Body of pancreas (tissue), 4 donors: ENCODE measurements around the gene DENND4B. TPM values are rescaled to one million over a fixed set of nuclear protein-coding genes. Genes with fewer than 3 reads are reported as not detected.

Experiments
- ATAC-seq: fragments of 150-250 bp; one replicate; pipeline ENCODE4 v1.9.1; 2016
- DNase-seq, 4 donors: peaks; one replicate each; pipeline ENCODE4 v3.0.0-alpha.2; 2019
- H3K27ac ChIP-seq, 4 donors: fragments of 200-600 bp; sonication (generic); 1 replicate in 3 of 4; 2 replicates in 1 of 4; pipeline versions ENCODE4 v1.5.1 to v1.6.1; 2016 to 2019; ENCODE audit warnings: mild to moderate bottlenecking in 1 of 4, mixed read lengths in 1 of 4, moderate library complexity in 1 of 4
- H3K27me3 ChIP-seq, 2 donors: fragments of 200-600 bp; sonication (generic); one replicate each; pipeline ENCODE4 v1.6.0; 2016; ENCODE audit warnings: mild to moderate bottlenecking in 1 of 2
- H3K36me3 ChIP-seq, 2 donors: fragments of 200-600 bp; sonication (generic); replicated peaks in 1 of 2; 2 replicates each; pipeline ENCODE4 v1.5.1; 2016; ENCODE audit warnings: low read depth in 2 of 2; ENCODE audit not compliant: insufficient read depth in 1 of 2
- H3K4me1 ChIP-seq: fragments of 200-600 bp; sonication (generic); one replicate; pipeline ENCODE4 v1.6.0; 2016
- H3K4me3 ChIP-seq, 2 donors: fragments of 200-600 bp; sonication (generic); 1 replicate in 1 of 2; 2 replicates in 1 of 2; pipeline ENCODE4 v1.5.1; 2016 to 2019
- H3K9me3 ChIP-seq, 3 donors: fragments of 200-600 bp; sonication (generic); 1 replicate in 2 of 3; 2 replicates in 1 of 3; pipeline ENCODE4 v1.5.1; 2016
- POLR2A ChIP-seq, 3 donors: fragments of 450-650 bp; IDR thresholded peaks; one replicate each; pipeline ENCODE4 v1.6.1; 2016; ENCODE audit warnings: antibody characterized with exemption in 3 of 3, mild to moderate bottlenecking in 2 of 3
- WGBS, 2 donors: methylation state at CpG; one replicate each; pipeline ENCODE4 v1.1.5; 2017; 5-methylcytosine and 5-hydroxymethylcytosine counted together
- intact Hi-C: fragments of 100-400 bp; cut with DNase I; formaldehyde crosslinking; loops from one replicate; pipeline ENCODE4 v1.15.1; 2023
- total RNA-seq, 2 donors: library from RNA; depleted of rRNA; stranded (reverse); fragments of >200 nt; gene quantifications; one replicate each; pipeline ENCODE4 v1.1.0, GENCODE V29; 2016
- TF ChIP-seq, protein P1 (sequence below), 7 experiments: fragments of 450-650 bp in 4 of 7; fragments of 200-600 bp in 3 of 7; sonication (generic) in 3 of 7; IDR thresholded peaks; one replicate each; pipeline ENCODE4 v1.5.1; 2016 to 2019; ENCODE audit warnings: antibody characterized with exemption in 7 of 7

The DENND4B gene
- total RNA-seq, 2 donors from 2014 or later, result 33.2 to 54.7 TPM

DNA sequence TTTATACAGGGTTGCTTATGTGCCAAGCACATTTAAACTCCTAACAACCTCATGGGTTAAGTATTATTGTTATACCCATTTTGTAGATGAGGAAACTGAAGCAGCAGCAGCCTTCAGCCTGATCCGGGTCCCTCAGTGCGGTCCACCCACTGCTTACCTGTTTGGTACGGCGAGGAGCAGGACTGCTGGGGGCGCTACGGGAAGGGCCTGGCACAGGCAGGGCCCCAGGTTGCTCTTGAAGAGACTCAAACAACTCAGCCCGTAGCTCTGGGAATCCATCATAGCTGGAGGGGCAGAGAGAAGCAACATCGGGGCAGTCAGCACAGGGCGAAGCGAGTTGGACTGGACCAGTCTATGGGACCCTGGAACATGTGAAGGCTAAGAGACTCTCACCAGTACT lies 9.2 kb downstream of the DENND4B start:
- DNase-seq, result no peak
- intact Hi-C loops, result no loop called here
- 96 to 97% methylated on average over 4 to 10 of the region's 10 CpGs for WGBS, 2 donors

GRCh38 chr1:153936011-153936802 lies 10.3 kb downstream of the DENND4B start:
- WGBS, 2 donors, result 90 to 96% methylated on average over 5 to 12 of the region's 12 CpGs
- no peaks in the 10 kb centered on the region for H3K9me3 ChIP-seq
- TF ChIP-seq, protein P1, sequence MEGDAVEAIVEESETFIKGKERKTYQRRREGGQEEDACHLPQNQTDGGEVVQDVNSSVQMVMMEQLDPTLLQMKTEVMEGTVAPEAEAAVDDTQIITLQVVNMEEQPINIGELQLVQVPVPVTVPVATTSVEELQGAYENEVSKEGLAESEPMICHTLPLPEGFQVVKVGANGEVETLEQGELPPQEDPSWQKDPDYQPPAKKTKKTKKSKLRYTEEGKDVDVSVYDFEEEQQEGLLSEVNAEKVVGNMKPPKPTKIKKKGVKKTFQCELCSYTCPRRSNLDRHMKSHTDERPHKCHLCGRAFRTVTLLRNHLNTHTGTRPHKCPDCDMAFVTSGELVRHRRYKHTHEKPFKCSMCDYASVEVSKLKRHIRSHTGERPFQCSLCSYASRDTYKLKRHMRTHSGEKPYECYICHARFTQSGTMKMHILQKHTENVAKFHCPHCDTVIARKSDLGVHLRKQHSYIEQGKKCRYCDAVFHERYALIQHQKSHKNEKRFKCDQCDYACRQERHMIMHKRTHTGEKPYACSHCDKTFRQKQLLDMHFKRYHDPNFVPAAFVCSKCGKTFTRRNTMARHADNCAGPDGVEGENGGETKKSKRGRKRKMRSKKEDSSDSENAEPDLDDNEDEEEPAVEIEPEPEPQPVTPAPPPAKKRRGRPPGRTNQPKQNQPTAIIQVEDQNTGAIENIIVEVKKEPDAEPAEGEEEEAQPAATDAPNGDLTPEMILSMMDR (IDR thresholded peaks at IDR 0.05), result no peak
- no peak for TF ChIP-seq POLR2A (IDR thresholded peaks at IDR 0.05)

More for the DNA sequence above, 9.2 kb downstream of the DENND4B start:
- no peak for ATAC-seq
- Histone ChIP-seq H3K4me3 (no peak overlapping the region), H3K27me3 (no peaks in the 10 kb centered on the region), H3K36me3 (peaks cover 8 to 26% of the 10 kb centered on the region in 2 donors), H3K4me1 (no peaks in the 10 kb centered on the region), H3K27ac (no peak overlapping the region), H3K9me3 (no peaks in the 10 kb centered on the region)
- no peak for TF ChIP-seq POLR2A (IDR thresholded peaks at IDR 0.05)

GRCh38 chr1:153934746-153935145 lies 11.8 kb downstream of the DENND4B start:
- DNase-seq (no peak), ATAC-seq (no peak)
- H3K27me3 ChIP-seq, result no peaks in the 10 kb centered on the region
- no peaks in the 10 kb centered on the region for H3K4me1 ChIP-seq
- no peak overlapping the region for H3K27ac ChIP-seq
- intact Hi-C loops, result no loop called here
- H3K4me3 ChIP-seq, result no peak overlapping the region
- H3K9me3 ChIP-seq, result no peaks in the 10 kb centered on the region
- 95 to 97% methylated on average over 7 to 9 of the region's 9 CpGs for WGBS, 2 donors
- peaks cover 5 to 31% of the 10 kb centered on the region in 2 donors for H3K36me3 ChIP-seq
- TF ChIP-seq POLR2A (IDR thresholded peaks at IDR 0.05), result no peak
- TF ChIP-seq, protein P1 (IDR thresholded peaks at IDR 0.05), result no peak

More at GRCh38 chr1:153936011-153936802, 10.3 kb downstream of the DENND4B start:
- H3K27me3 ChIP-seq, result no peaks in the 10 kb centered on the region
- no peak for ATAC-seq
- intact Hi-C loops, result no loop called here
- no peaks in the 10 kb centered on the region for H3K4me1 ChIP-seq
- DNase-seq, result no peak
- H3K36me3 ChIP-seq, result peaks cover 8 to 28% of the 10 kb centered on the region in 2 donors
- H3K4me3 ChIP-seq, result no peak overlapping the region
- no peak overlapping the region for H3K27ac ChIP-seq

GRCh38 chr1:153933955-153934354 lies 12.6 kb downstream of the DENND4B start:
- ATAC-seq, result no peak
- H3K27me3 ChIP-seq, result no peaks in the 10 kb centered on the region
- intact Hi-C loops, result no loop called here
- WGBS, 2 donors, result 89 to 94% methylated on average over 11 of the region's 11 CpGs
- no peaks in the 10 kb centered on the region for H3K9me3 ChIP-seq
- no peaks in the 10 kb centered on the region for H3K4me1 ChIP-seq
- DNase-seq, result no peak
- peaks cover 5 to 30% of the 10 kb centered on the region in 2 donors for H3K36me3 ChIP-seq
- TF ChIP-seq, protein P1 (IDR thresholded peaks at IDR 0.05), result no peak
- no peak for TF ChIP-seq POLR2A (IDR thresholded peaks at IDR 0.05)
- no peak overlapping the region for H3K27ac ChIP-seq
- no peak overlapping the region for H3K4me3 ChIP-seq

- 89% methylated on average over 14 of the region's 14 CpGs; no CpG with 5 or more reads in 1 of the 2 donors for WGBS, 2 donors
- intact Hi-C loops, result no loop called here
Measured at GRCh38 chr1:153933430-153933829, 13.1 kb downstream of the DENND4B start.

More at GRCh38 chr1:153933430-153933829, 13.1 kb downstream of the DENND4B start:
- no peak for DNase-seq
- H3K27me3 ChIP-seq, result no peaks in the 10 kb centered on the region
- no peaks in the 10 kb centered on the region for H3K9me3 ChIP-seq
- peaks cover 5 to 30% of the 10 kb centered on the region in 2 donors for H3K36me3 ChIP-seq
- H3K4me3 ChIP-seq, result no peak overlapping the region
- H3K4me1 ChIP-seq, result no peaks in the 10 kb centered on the region
- no peak overlapping the region for H3K27ac ChIP-seq
- TF ChIP-seq, protein P1 (IDR thresholded peaks at IDR 0.05), result no peak
- TF ChIP-seq POLR2A (IDR thresholded peaks at IDR 0.05), result no peak
- ATAC-seq, result no peak
